Lung (tissue), 12 donors: ENCODE data around the gene KLF11. TPM values are rescaled to one million over a fixed set of nuclear protein-coding genes. Genes with fewer than 3 reads are reported as not detected.

Experiments used
- ATAC-seq: fragments of 200-7000 bp; cut with Tn5 transposase; one replicate; pipeline ENCODE4 v1.9.1; 2020; ENCODE audit warnings: moderate number of reproducible peaks; ENCODE audit not compliant: insufficient read depth, low FRiP score
- DNase-seq, 3 donors: peaks; one replicate each; pipeline ENCODE4 v3.0.0-alpha.2; 2013 to 2017
- H3K27ac ChIP-seq, 2 donors: one replicate each; pipeline ENCODE4 v1.5.1; 2013; ENCODE audit warnings: mild to moderate bottlenecking in 2 of 2, moderate library complexity in 2 of 2, control low read depth in 1 of 2, inconsistent platforms in 1 of 2, low read depth in 1 of 2, low read length in 1 of 2
- H3K27me3 ChIP-seq, 3 donors: one replicate each; pipeline ENCODE4 v1.5.1; 2013; ENCODE audit warnings: low read length in 2 of 3; ENCODE audit not compliant: control insufficient read depth in 3 of 3, insufficient read depth in 3 of 3
- H3K36me3 ChIP-seq, 4 donors: one replicate each; pipeline ENCODE4 v1.5.1; 2013; ENCODE audit warnings: low read length in 4 of 4, mild to moderate bottlenecking in 1 of 4, moderate library complexity in 1 of 4; ENCODE audit not compliant: control insufficient read depth in 4 of 4, insufficient read depth in 4 of 4
- H3K4me1 ChIP-seq, 5 donors: one replicate each; pipeline ENCODE4 v1.5.1; 2013; ENCODE audit warnings: low read length in 5 of 5, mild to moderate bottlenecking in 2 of 5, moderate library complexity in 1 of 5; ENCODE audit not compliant: control insufficient read depth in 5 of 5, insufficient read depth in 5 of 5
- H3K4me3 ChIP-seq: one replicate; pipeline ENCODE4 v1.5.1; 2013; ENCODE audit warnings: mild to moderate bottlenecking, control low read depth, moderate library complexity
- H3K9ac ChIP-seq, 2 donors: one replicate each; pipeline ENCODE4 v1.5.1; 2013; ENCODE audit warnings: low read length in 2 of 2, control low read depth in 1 of 2; ENCODE audit not compliant: insufficient read depth in 1 of 2
- H3K9me3 ChIP-seq, 4 donors: one replicate each; pipeline ENCODE4 v1.5.1; 2013; ENCODE audit warnings: low read length in 3 of 4, mild to moderate bottlenecking in 1 of 4, moderate library complexity in 1 of 4; ENCODE audit not compliant: control insufficient read depth in 4 of 4, insufficient read depth in 3 of 4
- CTCF ChIP-seq: IDR thresholded peaks from 2 replicates; pipeline ENCODE4 v1.5.1; 2012; ENCODE audit warnings: mild to moderate bottlenecking; ENCODE audit errors: control extremely low read depth, extremely low read depth
- WGBS, 2 donors: extraction: QIAGEN DNeasy Blood & Tissue Kit; methylation state at CpG; one replicate each; pipeline ENCODE4 v1.1.7; 2013; 5-methylcytosine and 5-hydroxymethylcytosine counted together
- polyA plus RNA-seq, 2 donors: library from polyadenylated mRNA; stranded (reverse); fragments of 200-250 nt; gene quantifications; one replicate each; pipeline ENCODE4 v1.2.1, GENCODE V29; 2013
- total RNA-seq, 2 donors: library from RNA; depleted of rRNA in 1 of 2; stranded (reverse); fragments of >200 nt in 1 of 2; gene quantifications; one replicate each; pipeline ENCODE4 v1.2.1, GENCODE V29; 2014 to 2021
- donor health status: control.
- donor health status: control.
- donor health status: Bipolar disorder and iron deficiency.
- donor health status: healthy.
- donor health status: DM: yes; HTN: yes; CAD: no.

KLF11 gene
- total and polyA plus RNA-seq, 4 donors, result 7.4 to 21.8 (median 17.3) TPM

DNA sequence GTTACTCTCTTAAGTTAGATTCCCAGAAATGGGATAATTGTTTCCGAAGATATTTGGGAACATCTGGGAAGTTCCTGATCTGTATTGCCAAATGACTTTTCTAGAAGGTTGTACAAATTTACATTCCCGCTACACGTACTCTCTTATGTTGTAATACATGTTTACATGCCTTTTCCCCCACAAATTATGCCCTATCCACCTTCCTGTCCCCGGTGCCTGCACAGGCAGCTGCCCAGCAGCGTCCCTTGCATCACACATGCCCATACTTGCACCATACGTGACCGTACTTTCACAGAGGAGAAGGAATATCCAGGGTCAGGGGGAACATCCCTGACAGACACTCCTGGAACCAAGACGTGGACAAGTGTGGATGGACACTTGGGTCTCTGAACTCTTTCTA, 24.2 kb upstream of the KLF11 start:
- Histone ChIP-seq H3K9ac (no peak overlapping the region), H3K9me3 (no peaks in the 10 kb centered on the region), H3K36me3 (no peaks in the 10 kb centered on the region), H3K4me1 (no peaks in the 10 kb centered on the region), H3K27me3 (no peaks in the 10 kb centered on the region), H3K27ac (peak overlapping the region in 1 of 2 donors; percentile 18), H3K4me3 (no peak overlapping the region)
- WGBS, 2 donors, result 41 to 49% methylated on average over 8 of the region's 8 CpGs
- ATAC-seq, result no peak
- DNase-seq, result peak in 1 of 3 donors; percentile 19
- TF ChIP-seq CTCF, result no peak

DNA sequence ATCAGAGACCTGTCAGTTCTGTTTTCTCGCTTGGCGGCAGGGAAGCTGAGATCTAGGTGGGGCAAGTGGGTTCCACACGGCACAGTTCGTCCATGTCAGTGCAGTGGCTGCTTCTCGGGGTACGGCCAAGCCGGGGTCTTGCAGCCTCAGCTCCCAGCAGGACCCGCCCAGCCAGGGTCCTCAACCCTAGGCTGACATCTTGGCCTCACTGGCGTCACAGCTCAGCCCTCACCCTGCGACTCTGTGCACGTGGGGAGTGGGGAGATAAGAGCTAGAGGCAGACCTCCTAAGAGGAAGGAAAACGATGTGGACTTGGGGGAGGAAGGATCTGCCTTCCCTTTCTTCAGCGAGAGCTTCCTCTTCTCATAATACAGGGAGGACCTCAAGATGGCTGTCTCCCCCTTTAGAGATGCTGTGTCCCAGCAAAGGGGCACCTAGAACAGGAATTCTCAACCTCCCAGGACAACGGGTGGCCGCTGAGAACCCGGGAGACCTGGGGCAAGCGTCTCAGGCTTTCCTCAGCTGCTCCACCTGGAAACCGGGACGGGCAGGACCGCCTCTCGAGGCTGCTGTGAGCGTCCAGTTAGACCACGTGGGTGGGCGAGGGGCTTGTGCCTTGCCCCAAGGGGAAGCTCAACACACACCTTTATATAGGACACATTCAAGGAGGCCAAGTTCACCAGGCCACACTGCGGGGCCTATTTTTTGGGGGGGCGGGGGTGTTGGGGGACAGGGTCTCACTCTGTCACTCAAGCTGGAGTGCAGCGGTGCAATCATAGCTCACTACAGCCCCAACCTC, 23.5 kb upstream of the KLF11 start:
- Histone ChIP-seq H3K27me3 (no peaks in the 10 kb centered on the region), H3K36me3 (no peaks in the 10 kb centered on the region), H3K4me1 (no peaks in the 10 kb centered on the region), H3K9ac (no peak overlapping the region), H3K27ac (peak overlapping the region in 1 of 2 donors; percentile 18), H3K4me3 (no peak overlapping the region), H3K9me3 (no peaks in the 10 kb centered on the region)
- no peak for DNase-seq
- WGBS, 2 donors, result 77 to 78% methylated on average over 27 of the region's 27 CpGs
- no peak for ATAC-seq
- no peak for TF ChIP-seq CTCF

GRCh38 chr2:10022041-10022421, 21.3 kb upstream of the KLF11 start:
- H3K36me3 ChIP-seq, result no peaks in the 10 kb centered on the region
- no peak overlapping the region for H3K4me3 ChIP-seq
- ATAC-seq, result no peak
- WGBS, 2 donors, result 87 to 89% methylated on average over 16 of the region's 16 CpGs
- no peak for DNase-seq
- no peak for TF ChIP-seq CTCF
- no peak overlapping the region for H3K9ac ChIP-seq
- H3K27me3 ChIP-seq, result no peaks in the 10 kb centered on the region
- H3K4me1 ChIP-seq, result no peaks in the 10 kb centered on the region
- no peak overlapping the region for H3K27ac ChIP-seq
- no peaks in the 10 kb centered on the region for H3K9me3 ChIP-seq
